Left forelimb (tissue), 1 donor: ENCODE measurements around the gene C6orf132.

ENCODE experiments used
- DNase-seq: peaks from one replicate; pipeline ENCODE4 v3.0.0-alpha.2; 2018; ENCODE audit warnings: low spot score

The C6orf132 gene

DNA sequence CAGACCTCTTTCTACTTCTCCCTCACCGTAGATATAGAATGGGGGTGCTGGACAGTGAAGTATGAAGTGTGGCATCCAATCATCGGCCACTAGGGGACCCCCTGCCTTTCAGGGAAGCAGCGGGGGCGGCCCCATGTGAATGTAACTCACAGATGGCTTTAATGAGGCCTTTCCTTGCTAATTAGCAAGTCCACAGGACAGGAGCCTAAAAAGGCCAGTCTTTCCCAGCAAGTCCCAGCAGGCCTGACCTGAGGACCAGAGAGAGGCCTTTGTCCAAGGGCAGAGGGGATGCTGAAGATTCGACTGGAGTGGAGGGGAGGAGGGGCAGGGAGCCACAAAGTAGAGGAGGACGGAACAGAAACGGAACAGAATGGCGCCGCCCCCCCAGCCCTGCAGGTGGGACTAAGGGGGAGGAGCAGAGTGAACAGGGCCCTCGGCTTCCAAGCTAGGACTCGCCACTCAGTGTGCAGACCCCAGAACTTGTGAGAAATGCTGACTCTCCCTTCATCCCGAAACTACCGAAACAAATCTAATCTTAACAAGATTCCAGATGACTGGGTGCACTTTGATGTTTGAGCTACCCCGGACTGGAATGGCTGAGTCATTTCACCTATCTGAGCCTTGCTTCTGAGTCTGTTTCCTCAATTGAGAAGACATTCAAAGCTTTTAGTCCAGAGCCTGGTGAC lies 5.8 kb downstream of the C6orf132 start:
- no peak for DNase-seq

DNA sequence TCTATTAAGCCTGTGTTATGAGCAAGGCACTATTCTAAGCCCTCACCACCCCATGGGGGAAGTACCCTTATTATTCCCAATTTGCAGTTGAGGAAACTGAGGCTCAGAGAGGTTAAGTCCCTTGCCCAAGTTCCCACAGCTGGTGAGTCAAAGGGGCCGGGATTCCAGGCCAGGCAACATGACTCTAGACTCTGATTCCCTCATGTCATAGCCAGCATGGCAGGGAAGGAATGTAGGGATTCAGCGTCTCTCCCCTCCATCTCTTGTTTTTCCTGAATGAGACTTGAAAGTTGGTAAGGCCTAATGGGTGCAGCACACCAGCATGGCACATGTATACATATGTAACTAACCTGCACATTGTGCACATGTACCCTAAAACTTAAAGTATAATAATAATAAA lies 6.7 kb downstream of the C6orf132 start:
- no peak for DNase-seq

- DNase-seq: no peak
These were observed 7.3 kb downstream of the C6orf132 start for GRCh38 chr6:42135161-42135560.

- DNase-seq: no peak
These were observed 8.5 kb downstream of the C6orf132 start for GRCh38 chr6:42133926-42134325.

- no peak for DNase-seq
These were observed 10.9 kb downstream of the C6orf132 start for GRCh38 chr6:42131531-42131930.

- no peak for DNase-seq
These were observed 13.1 kb downstream of the C6orf132 start for GRCh38 chr6:42129360-42129676.

DNA sequence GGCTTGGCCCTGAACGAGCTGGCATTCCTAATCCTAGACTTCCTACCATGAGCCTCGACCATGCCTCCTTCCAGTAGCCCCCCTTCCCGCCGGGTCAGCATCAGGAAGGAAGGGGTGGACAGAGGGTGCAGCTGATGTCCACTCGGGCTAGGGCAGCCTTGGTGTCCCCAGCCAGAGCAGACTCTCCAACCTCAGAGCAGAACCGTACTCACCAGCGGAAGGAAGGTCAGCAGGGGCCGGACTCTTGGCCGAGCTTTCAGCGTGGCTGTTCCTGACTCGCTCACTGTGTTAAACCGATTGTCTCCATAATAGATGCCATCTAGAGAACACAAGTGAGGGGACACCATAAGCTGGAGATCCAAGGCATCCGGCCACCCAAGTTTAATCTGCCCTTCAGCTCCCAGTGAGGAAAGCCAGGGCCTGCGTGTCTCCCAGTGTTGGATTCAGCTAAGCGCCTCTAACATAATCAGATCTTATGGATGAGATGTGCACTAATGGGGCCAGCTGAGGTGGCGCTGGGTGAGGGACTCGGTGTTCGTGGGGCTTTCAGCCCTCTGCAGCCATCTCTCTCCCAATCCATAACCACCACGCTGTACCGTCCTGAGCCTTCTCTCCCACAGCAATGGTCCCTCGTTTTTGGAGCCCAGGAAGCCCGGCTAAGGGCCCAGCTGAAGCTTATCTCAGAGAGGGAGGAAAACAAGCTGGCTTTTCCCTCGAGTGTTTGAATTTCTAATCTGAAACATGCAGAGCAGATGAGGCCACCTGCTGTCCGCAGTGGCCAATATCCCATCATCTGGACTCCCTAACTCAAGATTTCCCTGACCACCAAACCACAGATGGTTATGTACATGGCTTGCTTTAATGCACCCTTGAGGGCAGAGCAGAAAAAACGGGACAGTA lies 13.7 kb downstream of the C6orf132 start:
- no peak for DNase-seq

GRCh38 chr6:42125663-42126062 lies 16.8 kb downstream of the C6orf132 start:
- DNase-seq: no peak

DNA sequence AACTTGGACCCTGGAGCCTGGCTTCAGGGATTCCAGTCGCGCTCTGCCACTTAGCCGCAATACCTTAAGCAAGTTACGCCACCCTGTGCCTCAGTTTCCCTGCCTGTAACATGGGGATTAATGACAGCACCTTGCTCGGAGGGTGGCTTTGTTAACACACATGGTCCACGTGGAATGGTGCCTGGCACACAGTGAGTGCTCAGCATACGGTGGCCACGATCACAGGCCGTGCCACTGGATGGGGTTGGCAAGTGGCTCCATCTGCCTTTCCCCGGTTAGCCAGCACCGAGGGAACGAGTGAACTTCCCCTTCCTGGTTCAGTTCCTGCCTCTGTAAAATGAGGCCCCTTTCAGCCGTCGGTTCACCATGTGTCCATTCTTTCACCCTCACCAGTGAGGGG lies 17.2 kb downstream of the C6orf132 start:
- DNase-seq: no peak

DNA sequence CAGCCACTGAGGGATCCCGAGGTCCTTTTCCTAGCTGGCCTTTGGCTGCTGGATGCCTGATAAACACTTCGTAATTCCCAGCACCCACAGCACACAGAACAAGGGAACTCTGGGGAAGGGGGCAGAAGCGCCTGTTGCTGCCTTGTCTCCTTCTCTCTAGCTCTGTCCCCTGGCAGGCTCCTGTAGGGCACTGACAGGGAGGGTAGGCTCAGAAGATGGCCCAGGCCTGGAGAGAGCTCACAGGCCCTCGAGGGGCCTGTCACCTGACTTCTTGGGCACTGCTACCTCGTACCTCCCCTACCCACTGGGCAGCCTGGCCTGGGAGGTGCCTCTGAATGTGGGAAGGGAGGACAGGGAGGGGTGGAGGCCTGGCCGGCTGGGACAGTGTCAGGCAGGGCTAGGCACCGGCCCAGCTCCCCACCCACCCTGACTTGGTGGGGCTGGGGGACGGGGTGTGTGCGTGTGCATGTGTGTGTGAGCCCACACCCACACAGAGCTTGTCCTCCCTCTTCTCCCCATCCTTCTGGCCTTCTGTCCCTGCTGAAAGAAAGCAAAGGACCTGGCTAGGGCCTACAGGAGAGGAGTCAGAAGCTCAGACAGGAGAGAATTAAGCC lies 18.1 kb downstream of the C6orf132 start:
- no peak for DNase-seq

GRCh38 chr6:42123379-42124103 lies 18.9 kb downstream of the C6orf132 start:
- DNase-seq: no peak

DNA sequence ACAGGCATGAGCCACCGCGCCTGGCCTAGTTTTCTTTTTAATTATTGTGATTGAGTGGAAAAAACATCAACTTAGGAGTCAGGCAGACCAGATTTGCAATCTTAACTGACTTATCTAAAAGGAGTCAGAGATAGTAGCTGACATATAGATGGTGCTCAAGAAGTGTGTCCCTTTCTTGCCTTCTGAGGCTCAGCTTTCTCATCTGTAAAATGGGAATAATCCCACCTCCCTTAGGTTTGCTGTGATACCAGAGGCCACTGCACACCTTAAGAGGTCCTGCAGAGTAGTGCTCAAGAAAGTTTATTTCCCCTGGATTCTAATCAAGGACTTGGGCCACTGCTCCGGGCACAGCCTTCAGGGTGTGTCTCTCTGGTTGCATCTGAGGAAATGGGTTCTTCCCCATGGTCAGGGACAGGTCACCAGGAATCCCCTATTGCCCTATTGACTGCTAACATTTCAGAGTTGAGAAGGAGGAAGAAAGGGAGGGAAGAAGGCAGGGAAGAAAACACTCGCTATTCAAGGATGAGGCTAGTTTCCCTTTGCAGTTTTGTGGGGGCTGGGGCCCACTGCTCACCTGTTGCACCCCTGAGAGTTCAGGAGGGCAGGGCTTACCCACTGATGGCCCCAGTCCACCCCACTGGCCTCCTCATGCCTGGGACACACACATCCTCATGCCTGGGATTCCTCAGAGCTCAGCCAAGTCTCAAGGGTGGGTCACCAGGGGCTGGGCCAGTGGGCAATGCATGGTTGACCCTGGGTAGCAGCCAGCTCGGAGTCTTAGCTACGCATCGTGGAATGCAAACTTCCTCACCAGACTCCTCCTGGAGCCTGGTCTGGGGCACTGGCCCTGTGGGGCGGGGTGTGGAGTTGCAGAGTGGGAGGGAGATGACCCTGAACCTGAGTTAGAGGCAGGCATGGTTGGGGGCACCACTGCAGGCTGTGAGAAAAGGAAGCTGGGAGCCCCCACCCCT lies 21.2 kb downstream of the C6orf132 start:
- no peak for DNase-seq

GRCh38 chr6:42118162-42119001 lies 24.0 kb downstream of the C6orf132 start:
- no peak for DNase-seq

- DNase-seq: no peak
These were observed 24.6 kb downstream of the C6orf132 start for GRCh38 chr6:42117843-42118161.

DNA sequence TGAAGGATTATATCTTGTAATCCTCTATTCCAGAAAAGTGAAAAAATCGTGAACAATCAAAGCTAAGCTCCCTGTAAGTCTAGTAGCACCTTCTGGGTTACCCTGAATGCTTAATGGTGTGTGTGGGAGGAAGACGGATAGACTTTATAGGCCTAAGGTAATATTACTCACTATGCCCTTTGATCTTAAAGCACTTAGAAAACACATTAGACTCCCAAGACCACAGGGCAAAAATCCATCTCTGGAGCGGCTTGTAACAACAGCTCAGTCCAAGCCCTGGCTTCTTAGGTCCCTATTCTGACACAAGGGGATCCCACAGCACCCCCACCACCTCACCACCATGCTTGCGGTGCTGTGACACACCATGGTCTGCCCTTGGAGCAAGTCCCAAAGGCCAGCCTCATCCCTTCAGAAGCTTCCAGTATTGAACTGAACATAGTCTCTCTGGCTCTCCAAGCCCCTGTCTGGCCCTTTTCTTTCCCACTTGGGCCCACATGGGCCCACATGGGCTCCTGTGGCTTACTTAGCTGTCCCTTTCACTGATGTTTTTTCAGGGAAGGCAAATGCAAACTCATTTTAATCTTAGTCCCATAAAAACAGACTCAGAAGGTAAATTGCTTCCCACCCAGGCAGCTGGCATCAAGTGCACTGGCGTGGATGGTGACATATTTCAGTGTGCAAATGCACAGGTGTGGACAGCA lies 28.3 kb downstream of the C6orf132 start:
- no peak for DNase-seq

- no peak for DNase-seq
These were observed 30.1 kb downstream of the C6orf132 start for GRCh38 chr6:42112351-42112750.

DNA sequence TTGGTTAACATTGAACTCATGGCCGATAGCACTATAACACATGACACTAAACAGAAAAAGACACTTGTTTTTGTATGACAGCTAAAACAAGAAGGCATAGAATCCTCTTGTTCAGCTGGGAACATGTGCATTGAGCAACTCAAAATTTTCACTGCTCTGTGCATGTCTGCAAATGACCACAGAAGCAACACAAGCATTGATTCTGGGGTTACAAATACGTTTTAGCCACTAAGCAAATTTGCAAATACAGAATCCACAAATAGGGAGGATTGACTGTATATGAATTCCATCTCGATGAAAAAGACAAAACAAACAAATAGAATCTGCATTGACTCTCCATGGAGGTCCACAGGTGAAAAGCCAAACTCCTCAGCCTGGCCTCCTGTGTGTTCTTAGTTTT lies 31.7 kb downstream of the C6orf132 start:
- no peak for DNase-seq

DNA sequence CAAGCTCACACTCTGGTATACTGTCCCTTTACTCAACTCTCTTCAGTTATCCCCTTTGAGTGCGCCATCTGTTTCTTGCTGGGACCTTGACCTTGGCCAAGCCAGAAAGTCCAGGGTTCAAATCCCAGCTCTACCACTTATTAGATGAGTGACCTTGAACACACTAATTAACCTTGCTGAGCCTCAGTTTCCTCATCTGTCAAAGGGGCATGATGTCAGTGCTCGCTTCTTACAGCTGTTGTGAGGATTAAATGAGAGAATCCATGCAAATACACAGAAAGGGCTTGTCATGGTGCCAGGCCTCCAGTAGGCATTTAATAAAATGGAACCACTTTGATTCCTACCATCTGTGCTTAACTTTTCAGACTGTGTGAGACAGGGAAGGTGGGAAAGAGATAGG lies 34.3 kb downstream of the C6orf132 start:
- DNase-seq: no peak

GRCh38 chr6:42106112-42107023 lies 36.1 kb downstream of the C6orf132 start:
- no peak for DNase-seq
